ENCODE data around the gene TAGLN3. TPM values are rescaled to one million over a fixed set of nuclear protein-coding genes. Genes with fewer than 3 reads are reported as not detected.

TAGLN3 gene
- total RNA-seq, 1 donor, result not detected

DNA sequence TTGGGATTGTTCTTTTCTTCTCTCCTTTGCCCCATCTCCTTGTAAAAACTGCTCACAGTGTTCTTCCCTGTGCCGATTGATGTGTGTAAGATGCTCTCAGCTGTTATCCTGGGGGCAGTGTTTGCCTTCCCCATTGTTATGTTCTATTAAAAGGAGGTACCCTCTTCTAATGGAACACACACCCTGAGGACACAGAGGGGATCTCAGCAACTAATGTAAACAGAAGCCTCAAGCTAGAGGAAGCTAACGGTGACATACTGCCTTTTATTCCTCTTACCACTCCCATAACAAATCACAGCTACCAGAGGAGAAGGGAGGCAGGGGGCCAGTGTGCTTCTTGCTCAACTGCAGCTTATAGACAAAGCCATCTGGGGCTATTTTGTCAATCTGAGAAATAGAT is 2.2 kb downstream of the TAGLN3 start:
- DNase-seq (ENCODE audit: low read depth), result no peak
- TF ChIP-seq CTCF (IDR thresholded peaks at IDR 0.05; ENCODE audit: insufficient read depth, low read depth, low read length), result no peak
- H3K4me3 ChIP-seq (ENCODE audit: low read depth, low read length), result no peak overlapping the region

GRCh38 chr3:112001526-112001925 is 2.8 kb downstream of the TAGLN3 start:
- no peak overlapping the region for H3K4me3 ChIP-seq (ENCODE audit: low read depth, low read length)
- no peak for DNase-seq (ENCODE audit: low read depth)
- no peak for TF ChIP-seq CTCF (IDR thresholded peaks at IDR 0.05; ENCODE audit: insufficient read depth, low read depth, low read length)

- H3K4me3 ChIP-seq (ENCODE audit: low read depth, low read length), result no peak overlapping the region
- DNase-seq (ENCODE audit: low read depth), result no peak
- TF ChIP-seq CTCF (IDR thresholded peaks at IDR 0.05; ENCODE audit: insufficient read depth, low read depth, low read length), result no peak
These were observed 3.6 kb downstream of the TAGLN3 start for GRCh38 chr3:112002096-112002971.

GRCh38 chr3:112003321-112004080 is 4.8 kb downstream of the TAGLN3 start:
- no peak for DNase-seq (ENCODE audit: low read depth)
- TF ChIP-seq CTCF (IDR thresholded peaks at IDR 0.05; ENCODE audit: insufficient read depth, low read depth, low read length), result no peak
- no peak overlapping the region for H3K4me3 ChIP-seq (ENCODE audit: low read depth, low read length)

- no peak for TF ChIP-seq CTCF (IDR thresholded peaks at IDR 0.05; ENCODE audit: insufficient read depth, low read depth, low read length)
- no peak overlapping the region for H3K4me3 ChIP-seq (ENCODE audit: low read depth, low read length)
- DNase-seq (ENCODE audit: low read depth), result no peak
These were observed 5.5 kb downstream of the TAGLN3 start for GRCh38 chr3:112004187-112004586.

DNA sequence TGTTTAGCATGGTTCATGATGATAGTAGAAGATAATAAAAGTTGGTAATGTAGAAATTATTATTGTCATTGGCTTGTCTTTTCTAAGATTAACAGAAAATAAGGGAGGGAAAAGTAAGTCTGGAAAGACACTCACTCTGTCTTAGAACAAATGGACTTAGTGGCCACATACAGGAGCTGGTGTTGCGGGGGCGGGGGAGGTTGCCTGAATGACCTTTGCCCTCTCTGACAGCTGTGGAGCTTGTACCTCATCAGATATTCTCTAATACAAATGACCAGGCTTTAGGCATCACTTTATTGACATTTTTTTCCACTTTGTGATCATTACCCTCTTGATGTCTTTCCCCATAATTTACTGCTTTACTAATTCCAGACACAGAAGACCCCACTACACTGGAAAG is 5.9 kb downstream of the TAGLN3 start:
- TF ChIP-seq CTCF (IDR thresholded peaks at IDR 0.05; ENCODE audit: insufficient read depth, low read depth, low read length), result no peak
- DNase-seq (ENCODE audit: low read depth), result no peak
- H3K4me3 ChIP-seq (ENCODE audit: low read depth, low read length), result no peak overlapping the region

Measured in fibroblast of villous mesenchyme (primary cell).